ENCODE measurements around the gene TRPT1. TPM values are rescaled to one million over a fixed set of nuclear protein-coding genes. Genes with fewer than 3 reads are reported as not detected.
A peak's percentile ranks its signal among the peaks of the same experiment; 100 is the strongest.

The TRPT1 gene
- total and polyA plus RNA-seq, 9 of the 15 experiments (the other 6 are each of a cell fraction or from before 2014, with no cell fraction given) = 4.6 to 41.7 (median 23.1) TPM

GRCh38 chr11:64226507-64227051, 593 bp upstream of the TRPT1 start (continued):
- TF ChIP-seq, protein P1, sequence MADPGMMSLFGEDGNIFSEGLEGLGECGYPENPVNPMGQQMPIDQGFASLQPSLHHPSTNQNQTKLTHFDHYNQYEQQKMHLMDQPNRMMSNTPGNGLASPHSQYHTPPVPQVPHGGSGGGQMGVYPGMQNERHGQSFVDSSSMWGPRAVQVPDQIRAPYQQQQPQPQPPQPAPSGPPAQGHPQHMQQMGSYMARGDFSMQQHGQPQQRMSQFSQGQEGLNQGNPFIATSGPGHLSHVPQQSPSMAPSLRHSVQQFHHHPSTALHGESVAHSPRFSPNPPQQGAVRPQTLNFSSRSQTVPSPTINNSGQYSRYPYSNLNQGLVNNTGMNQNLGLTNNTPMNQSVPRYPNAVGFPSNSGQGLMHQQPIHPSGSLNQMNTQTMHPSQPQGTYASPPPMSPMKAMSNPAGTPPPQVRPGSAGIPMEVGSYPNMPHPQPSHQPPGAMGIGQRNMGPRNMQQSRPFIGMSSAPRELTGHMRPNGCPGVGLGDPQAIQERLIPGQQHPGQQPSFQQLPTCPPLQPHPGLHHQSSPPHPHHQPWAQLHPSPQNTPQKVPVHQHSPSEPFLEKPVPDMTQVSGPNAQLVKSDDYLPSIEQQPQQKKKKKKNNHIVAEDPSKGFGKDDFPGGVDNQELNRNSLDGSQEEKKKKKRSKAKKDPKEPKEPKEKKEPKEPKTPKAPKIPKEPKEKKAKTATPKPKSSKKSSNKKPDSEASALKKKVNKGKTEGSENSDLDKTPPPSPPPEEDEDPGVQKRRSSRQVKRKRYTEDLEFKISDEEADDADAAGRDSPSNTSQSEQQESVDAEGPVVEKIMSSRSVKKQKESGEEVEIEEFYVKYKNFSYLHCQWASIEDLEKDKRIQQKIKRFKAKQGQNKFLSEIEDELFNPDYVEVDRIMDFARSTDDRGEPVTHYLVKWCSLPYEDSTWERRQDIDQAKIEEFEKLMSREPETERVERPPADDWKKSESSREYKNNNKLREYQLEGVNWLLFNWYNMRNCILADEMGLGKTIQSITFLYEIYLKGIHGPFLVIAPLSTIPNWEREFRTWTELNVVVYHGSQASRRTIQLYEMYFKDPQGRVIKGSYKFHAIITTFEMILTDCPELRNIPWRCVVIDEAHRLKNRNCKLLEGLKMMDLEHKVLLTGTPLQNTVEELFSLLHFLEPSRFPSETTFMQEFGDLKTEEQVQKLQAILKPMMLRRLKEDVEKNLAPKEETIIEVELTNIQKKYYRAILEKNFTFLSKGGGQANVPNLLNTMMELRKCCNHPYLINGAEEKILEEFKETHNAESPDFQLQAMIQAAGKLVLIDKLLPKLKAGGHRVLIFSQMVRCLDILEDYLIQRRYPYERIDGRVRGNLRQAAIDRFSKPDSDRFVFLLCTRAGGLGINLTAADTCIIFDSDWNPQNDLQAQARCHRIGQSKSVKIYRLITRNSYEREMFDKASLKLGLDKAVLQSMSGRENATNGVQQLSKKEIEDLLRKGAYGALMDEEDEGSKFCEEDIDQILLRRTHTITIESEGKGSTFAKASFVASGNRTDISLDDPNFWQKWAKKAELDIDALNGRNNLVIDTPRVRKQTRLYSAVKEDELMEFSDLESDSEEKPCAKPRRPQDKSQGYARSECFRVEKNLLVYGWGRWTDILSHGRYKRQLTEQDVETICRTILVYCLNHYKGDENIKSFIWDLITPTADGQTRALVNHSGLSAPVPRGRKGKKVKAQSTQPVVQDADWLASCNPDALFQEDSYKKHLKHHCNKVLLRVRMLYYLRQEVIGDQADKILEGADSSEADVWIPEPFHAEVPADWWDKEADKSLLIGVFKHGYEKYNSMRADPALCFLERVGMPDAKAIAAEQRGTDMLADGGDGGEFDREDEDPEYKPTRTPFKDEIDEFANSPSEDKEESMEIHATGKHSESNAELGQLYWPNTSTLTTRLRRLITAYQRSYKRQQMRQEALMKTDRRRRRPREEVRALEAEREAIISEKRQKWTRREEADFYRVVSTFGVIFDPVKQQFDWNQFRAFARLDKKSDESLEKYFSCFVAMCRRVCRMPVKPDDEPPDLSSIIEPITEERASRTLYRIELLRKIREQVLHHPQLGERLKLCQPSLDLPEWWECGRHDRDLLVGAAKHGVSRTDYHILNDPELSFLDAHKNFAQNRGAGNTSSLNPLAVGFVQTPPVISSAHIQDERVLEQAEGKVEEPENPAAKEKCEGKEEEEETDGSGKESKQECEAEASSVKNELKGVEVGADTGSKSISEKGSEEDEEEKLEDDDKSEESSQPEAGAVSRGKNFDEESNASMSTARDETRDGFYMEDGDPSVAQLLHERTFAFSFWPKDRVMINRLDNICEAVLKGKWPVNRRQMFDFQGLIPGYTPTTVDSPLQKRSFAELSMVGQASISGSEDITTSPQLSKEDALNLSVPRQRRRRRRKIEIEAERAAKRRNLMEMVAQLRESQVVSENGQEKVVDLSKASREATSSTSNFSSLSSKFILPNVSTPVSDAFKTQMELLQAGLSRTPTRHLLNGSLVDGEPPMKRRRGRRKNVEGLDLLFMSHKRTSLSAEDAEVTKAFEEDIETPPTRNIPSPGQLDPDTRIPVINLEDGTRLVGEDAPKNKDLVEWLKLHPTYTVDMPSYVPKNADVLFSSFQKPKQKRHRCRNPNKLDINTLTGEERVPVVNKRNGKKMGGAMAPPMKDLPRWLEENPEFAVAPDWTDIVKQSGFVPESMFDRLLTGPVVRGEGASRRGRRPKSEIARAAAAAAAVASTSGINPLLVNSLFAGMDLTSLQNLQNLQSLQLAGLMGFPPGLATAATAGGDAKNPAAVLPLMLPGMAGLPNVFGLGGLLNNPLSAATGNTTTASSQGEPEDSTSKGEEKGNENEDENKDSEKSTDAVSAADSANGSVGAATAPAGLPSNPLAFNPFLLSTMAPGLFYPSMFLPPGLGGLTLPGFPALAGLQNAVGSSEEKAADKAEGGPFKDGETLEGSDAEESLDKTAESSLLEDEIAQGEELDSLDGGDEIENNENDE (IDR thresholded peaks at IDR 0.05; ENCODE audit: low read depth, low read length) = no peak
- TF ChIP-seq HDAC2 (IDR thresholded peaks at IDR 0.05) (no peak), FOXP1 (CRISPR knock-in tag; IDR thresholded peaks at IDR 0.05) (peak; percentile 88; the same call in 1 of the 2 replicates), EZH2 (IDR thresholded peaks at IDR 0.05; ENCODE audit: borderline replicate concordance, low read depth, low read length) (no peak), YBX1 (IDR thresholded peaks at IDR 0.05) (no peak), CCNT2 (IDR thresholded peaks at IDR 0.05; ENCODE audit: borderline replicate concordance, extremely low read depth, insufficient read length, low read depth, low read length) (no peak), ZNF707 (CRISPR knock-in tag; conservative IDR thresholded peaks at IDR 0.05) (no peak), NRF1 (conservative IDR thresholded peaks at IDR 0.05 in 1 of 2, IDR thresholded peaks at IDR 0.05 in 1 of 2) (peak; percentile 57 to 58; a peak in 3 of 4 replicates), SMARCA4 (IDR thresholded peaks at IDR 0.05) (no peak), TRIM28 (IDR thresholded peaks at IDR 0.05) (no peak), PRMT5 (CRISPR knock-in tag; IDR thresholded peaks at IDR 0.05) (no peak)
- TF ChIP-seq, protein P2, sequence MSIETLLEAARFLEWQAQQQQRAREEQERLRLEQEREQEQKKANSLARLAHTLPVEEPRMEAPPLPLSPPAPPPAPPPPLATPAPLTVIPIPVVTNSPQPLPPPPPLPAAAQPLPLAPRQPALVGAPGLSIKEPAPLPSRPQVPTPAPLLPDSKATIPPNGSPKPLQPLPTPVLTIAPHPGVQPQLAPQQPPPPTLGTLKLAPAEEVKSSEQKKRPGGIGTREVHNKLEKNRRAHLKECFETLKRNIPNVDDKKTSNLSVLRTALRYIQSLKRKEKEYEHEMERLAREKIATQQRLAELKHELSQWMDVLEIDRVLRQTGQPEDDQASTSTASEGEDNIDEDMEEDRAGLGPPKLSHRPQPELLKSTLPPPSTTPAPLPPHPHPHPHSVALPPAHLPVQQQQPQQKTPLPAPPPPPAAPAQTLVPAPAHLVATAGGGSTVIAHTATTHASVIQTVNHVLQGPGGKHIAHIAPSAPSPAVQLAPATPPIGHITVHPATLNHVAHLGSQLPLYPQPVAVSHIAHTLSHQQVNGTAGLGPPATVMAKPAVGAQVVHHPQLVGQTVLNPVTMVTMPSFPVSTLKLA (conservative IDR thresholded peaks at IDR 0.05) = no peak
